ENCODE data around the gene ERP44.

DNA sequence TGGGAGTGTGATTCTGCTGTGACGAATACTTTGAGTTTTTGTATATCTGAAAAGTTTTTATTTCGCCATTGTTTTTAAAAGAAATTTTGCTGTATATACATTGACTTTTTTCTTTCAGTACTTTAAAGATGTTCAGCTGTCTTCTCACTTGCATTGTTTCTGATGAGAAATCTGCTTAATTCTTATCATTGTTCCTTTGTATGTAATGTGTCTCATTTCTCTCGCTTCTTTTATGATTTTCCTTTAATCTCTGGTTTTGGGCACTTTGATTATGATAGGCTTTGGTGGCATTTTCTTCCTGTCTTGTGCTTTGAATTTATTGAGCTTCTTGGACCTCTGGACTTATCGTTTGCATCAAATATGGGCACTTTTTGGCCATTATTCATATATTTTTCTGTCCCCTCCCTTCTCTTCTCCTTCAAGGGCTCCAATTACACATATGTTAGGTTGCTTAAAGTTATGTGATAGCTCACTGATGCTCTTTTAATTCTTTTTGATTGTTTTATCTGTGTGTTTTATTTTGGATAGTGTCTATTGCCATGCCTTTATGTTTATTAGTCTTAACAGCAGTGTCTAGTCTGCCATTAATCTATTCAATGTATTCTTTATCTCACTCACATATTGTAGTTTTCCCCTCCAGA lies 161.7 kb downstream of the ERP44 start:
- no peak for TF ChIP-seq GATA2 (IDR thresholded peaks at IDR 0.05; ENCODE audit: low read depth, low read length)
- no peak for TF ChIP-seq GATA3 (IDR thresholded peaks at IDR 0.05; ENCODE audit: low read depth, low read length)
